Dermis blood vessel endothelial cell (primary cell): ENCODE measurements around the gene PAGE1. TPM values are rescaled to one million over a fixed set of nuclear protein-coding genes. Genes with fewer than 3 reads are reported as not detected.
"Not testable (repeated sequence)": the region's sequence is repeated elsewhere in the genome, so short reads cannot be mapped to it uniquely, and the experiment has no call there.

Experiments used
- DNase-seq: peaks from one replicate; pipeline ENCODE4 v3.0.0; 2010
- total RNA-seq: library from RNA; depleted of rRNA; stranded (reverse); fragments of >200 nt; gene quantifications from 2 replicates; pipeline ENCODE4 v1.2.3, GENCODE V29; 2014

Gene PAGE1
- total RNA-seq, result not detected in 2 replicates

- no peak for DNase-seq
Measured at GRCh38 chrX:49695276-49696180, at the start of gene PAGE1. PAGE1 (minus strand) TSS chrX:49695984; CDS start chrX:49694770, 1,214 bp downstream.

DNA sequence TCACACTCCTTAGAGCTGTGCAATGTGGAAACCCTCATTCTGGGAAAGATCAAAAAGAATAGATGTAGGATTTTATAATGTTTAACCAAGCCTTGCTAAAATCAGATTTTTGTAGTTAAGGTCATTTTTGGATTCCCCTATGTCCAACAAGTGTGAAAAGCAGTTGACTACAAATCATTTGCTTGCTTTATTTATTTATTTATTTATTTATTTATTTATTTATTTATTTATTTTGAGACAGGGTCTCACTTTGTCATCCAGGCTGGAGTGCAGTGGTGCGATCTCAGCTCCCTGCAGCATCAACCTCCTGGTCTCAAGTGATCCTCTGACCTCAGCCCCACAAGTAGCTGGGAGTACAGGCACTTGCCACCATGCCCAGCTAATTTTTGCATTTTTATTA is 45.7 kb upstream of the PAGE1 start:
- DNase-seq, result not testable (repeated sequence)

- DNase-seq, result no peak
Measured at GRCh38 chrX:49727847-49728246, 32.1 kb upstream of the PAGE1 start.

GRCh38 chrX:49726966-49727365 is 31.2 kb upstream of the PAGE1 start:
- no peak for DNase-seq

DNA sequence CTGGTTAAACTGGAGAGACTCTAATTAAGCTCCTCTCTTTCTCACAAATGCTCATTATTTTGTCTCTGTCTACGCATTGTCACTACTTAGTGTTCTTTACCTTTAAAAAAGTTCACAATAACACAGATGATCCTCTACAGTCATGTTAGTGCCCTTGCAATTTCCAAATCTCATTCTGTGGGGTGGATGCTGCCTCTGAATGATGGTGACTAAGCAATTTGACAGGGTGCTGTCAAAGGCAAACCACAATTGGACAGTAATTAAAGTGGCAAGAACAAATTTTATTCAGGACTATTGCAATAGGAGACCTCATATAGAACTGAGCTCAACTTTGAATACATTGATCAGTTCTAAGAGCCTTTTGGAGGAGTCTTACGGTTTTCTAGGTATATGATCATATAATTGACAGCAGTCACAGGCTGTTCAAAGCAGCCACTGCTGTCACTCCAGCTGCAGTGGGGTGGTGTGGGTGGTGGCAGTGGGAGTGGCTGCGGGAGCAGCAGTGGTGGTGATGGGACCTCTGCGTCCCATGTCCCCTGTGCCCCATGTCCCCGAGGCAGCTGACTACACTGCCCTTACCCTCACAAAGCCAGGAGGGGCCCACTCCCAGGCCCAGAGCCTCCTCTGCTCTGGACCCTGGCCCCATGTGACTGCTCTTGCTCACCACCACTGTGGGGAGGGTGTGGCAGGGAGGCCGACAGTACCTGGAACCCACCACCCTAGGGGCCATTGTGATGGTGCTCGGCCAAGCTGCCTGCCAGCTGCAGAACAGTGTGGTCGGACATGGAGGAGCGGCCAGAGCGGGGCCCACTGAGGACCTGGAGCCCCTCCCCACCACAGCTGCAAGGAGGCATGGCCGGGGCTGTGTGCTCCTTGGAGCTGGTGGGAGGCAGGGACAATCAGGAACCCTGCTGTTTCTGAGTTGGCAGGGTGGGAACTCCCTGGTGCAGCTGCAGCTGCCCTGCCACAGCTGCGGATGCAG is 30.4 kb upstream of the PAGE1 start:
- no peak for DNase-seq

GRCh38 chrX:49725401-49725800 is 29.6 kb upstream of the PAGE1 start:
- DNase-seq, result no peak

- not testable (repeated sequence) for DNase-seq
Measured at GRCh38 chrX:49720106-49720505, 24.3 kb upstream of the PAGE1 start.

DNA sequence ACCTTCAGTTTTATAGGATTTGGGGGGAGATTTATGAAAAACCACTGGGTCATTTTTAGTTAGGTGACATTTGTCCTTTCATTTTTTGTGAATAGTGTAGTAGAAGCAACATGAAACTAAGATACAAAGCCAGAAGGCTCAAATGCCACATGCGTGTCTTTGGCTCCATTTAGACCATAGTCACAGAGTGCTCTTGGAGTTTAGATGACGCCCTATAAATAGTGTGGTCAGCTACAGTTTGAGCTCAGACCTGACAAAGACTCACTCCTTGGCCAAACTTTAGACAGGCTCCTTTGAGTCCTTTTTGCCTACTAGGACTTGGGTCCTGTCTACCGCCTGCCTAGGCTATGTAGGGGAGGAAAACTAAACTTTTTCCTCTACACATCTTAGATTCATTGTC is 16.8 kb upstream of the PAGE1 start:
- DNase-seq, result no peak

- no peak for DNase-seq
Measured at GRCh38 chrX:49710744-49711319, 15.0 kb upstream of the PAGE1 start.

DNA sequence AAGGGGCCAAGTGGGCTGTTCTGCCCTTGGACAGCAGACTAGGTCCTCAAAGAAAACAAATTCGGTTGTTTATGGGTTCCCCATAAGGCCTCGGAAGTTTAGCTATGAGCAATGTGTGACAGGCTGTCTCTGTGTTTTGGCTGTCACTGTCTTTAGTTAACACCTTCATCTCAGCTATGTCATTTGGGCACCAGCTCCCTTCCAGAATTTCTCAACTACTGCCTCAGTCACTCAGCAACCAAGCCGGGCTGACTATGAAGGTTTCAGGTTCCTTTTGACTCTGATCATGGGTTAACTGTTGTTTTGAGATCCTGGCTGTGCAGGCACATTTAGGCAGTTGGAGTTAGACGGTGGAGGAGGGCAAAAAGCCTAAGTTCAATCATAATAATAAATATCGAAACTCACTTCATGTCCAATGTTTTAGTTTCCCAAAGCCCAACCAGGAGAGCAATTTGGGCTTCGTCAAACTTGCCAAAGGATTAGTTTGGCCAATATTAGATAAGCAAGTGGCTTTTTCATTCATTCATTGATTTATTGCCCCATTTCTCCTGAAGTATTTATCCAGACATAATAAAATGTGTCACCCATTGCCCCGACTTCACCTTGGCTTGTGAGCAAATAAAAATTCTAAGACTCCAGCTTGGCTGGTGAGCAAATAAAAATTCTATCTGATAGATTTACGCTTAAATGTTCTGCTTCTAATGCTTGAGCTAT is 9.1 kb upstream of the PAGE1 start:
- DNase-seq, result no peak

DNA sequence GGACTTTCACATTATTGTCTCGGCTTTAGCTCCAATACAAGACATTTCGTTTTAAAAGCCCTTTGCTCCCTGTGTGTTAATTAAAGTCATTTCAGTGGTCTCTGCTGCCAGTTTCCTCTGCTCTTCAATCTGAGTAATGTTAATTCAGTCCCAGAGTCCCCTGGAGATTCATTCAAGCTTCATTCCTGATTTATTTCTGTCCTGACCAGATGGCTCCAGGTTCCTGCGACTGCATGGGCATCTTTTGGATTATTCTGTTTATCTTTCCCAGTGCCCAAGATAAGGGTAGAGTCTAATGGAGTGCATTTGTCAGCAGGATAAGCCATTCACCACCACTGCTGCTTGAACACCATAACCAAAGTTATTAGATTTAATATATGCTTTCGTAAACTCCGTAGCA is 6.1 kb upstream of the PAGE1 start:
- DNase-seq, result no peak

- no peak for DNase-seq
Measured at GRCh38 chrX:49701323-49701722, 5.5 kb upstream of the PAGE1 start.

GRCh38 chrX:49675075-49675719 is 20.6 kb downstream of the PAGE1 start:
- DNase-seq, result no peak

GRCh38 chrX:49673394-49673793 is 22.4 kb downstream of the PAGE1 start:
- DNase-seq, result no peak

DNA sequence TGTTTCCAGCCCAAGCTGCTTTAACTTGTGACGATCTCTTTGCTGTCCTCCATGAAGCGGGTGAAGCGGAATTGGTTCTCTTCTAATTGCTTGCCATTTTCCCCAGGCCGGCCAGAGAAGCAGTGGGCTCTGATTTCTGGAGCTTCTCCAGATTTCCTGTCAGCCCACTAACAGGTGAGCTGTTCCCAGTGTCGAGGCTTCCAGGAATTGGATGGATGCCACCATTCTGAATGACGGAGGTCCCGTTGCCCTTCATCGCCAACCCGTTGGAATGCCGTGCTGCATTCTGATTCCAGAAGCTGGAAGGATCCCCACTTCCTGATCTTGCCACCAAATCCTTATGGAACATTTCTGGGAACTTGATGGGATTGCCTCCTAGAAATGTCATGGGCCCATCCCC is 31.0 kb downstream of the PAGE1 start:
- DNase-seq, result no peak

DNA sequence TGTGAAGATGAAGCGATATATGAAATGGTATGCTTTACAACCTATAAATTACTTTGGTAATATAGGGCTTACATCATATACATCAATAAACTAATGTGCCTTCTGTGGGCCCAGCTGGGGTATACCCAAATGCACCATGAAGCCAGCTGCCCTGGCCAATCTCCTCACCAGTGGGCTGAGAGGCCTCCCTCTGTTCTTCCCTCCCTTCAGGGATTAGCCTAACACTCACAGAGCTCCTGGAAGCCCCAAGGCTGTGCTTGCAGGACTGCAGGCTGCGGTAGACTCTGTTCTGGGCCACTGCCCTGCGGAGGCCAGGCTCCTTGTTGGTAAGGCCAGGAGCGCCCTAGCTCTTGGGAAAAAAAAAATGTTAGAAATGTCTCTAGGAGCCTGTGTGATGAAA is 33.9 kb downstream of the PAGE1 start:
- no peak for DNase-seq

DNA sequence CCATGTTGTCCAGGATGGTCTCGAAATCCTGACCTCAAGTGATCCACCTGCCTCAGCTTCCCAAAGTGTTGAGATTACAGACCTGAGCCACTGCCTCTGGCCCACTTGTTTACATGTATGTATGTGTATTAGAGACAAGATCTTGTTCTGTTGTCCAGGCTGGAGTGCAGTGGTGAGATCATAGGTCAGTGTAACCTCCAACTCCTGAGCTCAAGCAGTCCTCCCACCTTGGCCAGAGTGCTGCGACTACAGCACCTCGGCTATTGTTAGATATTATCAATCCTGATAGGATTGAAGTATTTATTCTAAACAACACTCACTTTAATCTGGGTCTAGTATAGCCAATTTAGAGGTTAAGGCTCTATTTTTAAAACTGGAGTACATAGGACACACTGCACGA is 36.0 kb downstream of the PAGE1 start:
- DNase-seq, result no peak

- no peak for DNase-seq
Measured at GRCh38 chrX:49656533-49656932, 39.3 kb downstream of the PAGE1 start.

DNA sequence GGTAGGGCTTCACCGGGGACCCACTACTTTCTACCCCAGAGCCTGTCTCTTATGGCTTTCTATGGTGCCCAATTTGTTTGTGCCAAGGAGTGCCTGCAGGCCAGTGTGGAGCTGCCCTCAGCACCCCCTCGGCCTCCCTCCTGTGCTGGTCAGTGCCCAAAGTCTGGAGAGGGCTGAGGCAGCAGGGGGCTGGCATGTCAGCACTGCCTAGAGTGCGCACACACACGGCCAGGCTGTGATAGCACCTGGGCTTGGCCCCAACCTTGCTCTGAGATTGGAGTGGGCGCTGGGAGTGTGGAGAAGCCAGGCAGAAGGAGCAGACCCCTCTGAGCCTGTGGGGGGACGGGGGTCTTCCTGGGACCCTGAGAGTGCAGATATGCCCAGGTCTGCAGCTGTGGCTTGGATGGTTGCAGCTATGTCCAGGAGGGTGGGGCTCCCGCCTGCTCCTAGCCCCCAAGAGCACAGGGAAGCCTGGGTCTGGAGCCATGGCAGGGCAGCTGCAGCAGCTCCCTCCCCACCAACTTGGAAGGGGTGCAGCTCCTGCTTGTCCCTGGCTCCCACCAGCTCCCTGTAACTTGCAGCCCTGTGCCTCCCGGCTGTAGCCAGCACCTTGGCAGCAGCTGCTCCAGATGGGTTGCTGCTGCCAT is 50.7 kb downstream of the PAGE1 start:
- DNase-seq, result no peak
